MV-4-11 (cell line): ENCODE results near the gene CDIP1.
A peak's percentile ranks its signal among the peaks of the same experiment; 100 is the strongest.

Source experiments
- DNase-seq: peaks from one replicate; lab custom pipeline; 2025; lab: John Stamatoyannopoulos, UW

The CDIP1 gene

GRCh38 chr16:4488499-4488967 lies 50.0 kb downstream of the CDIP1 start:
- peak; percentile 8 for DNase-seq

- DNase-seq = no peak
These were observed 50.5 kb downstream of the CDIP1 start for GRCh38 chr16:4487955-4488498.

DNA sequence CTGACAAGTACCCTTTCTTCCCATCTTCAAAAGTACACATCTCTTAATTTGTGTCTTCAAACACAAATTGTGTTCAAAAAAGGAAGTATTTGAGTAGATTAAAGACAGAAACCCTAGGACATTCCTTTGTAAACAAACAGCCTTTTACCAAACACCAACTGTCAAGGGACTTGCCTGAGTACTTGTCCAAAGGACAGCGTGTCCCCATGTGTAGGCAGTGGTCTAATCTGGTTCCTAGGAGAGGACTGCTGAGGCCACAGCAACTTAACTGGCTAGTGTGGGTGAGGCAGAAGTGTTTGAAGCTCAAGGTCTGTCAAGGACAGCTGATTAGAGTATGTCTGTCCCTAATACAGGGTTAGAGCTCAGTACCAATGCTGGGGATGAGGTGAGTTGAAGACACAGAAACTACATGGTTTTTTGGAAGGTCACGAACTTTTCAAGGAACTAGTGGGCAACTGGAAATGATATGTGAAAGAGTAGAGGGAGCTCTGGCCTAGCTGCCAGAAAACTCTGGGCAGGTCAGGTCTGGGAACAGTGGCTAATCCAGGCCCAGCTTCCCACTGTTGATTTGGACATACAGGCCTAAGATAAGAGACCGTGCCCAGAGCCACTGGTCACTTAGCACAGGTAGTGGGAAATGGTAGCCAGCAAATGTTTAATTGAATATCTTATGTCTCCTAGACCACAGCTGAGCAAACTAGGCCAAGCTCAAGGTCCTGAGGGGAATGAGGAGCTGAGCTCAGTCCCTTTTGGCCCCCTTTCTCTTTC lies 52.3 kb downstream of the CDIP1 start:
- DNase-seq = no peak

DNA sequence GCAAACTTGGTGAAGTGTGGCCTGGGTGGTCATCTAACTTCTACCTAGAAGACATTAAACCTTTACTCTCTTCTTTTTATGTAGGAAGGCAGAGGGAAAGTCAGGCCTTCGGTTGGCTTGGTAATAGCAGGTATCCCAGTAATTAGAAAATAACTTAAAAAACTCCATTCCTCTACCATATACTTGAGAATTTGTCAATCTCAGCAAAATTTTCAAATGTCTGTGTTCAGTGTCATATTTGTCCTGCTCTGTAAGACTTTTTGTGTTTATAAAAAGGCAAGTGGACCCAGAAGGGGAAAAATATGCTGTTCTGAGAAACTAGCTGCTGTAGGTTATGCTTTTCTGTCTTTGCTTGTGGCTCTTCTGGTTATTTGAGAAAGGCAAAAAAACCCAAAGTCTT lies 56.6 kb downstream of the CDIP1 start:
- no peak for DNase-seq

- no peak for DNase-seq
These were observed 57.0 kb downstream of the CDIP1 start for GRCh38 chr16:4481526-4481925.

- DNase-seq = peak; percentile 32
These were observed 60.6 kb downstream of the CDIP1 start for GRCh38 chr16:4477966-4478365.

- DNase-seq = peak; percentile 89
These were observed 62.4 kb downstream of the CDIP1 start, which contains the start of gene HMOX2 for GRCh38 chr16:4475880-4476788. HMOX2 (plus strand) TSS chr16:4476398; CDS start chr16:4505525, 29,127 bp downstream.

- DNase-seq = peak; percentile 88
These were observed 64.2 kb downstream of the CDIP1 start, which contains the start of gene NMRAL1 for GRCh38 chr16:4474192-4474961. NMRAL1 (minus strand) TSS chr16:4474625; CDS start chr16:4474132, 493 bp downstream.

DNA sequence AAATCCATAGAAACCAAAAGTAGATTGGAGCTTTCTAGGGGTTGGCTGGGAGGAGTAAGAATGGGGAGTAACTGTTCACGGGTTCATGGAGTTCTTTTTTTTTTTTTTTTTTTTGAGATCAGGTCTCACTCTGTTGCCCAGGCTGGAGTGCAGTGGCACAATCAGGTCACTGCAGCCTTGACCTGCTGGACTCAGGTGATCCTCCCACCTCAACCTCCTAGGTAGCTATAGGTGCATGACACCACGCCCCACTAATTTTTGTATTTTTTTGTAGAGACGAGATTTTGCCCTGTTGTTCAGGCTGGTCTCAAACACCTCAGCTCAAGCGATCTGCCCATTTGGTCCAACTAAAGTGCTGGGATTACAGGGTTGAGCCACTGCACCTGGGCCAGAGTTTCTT lies 65.7 kb downstream of the CDIP1 start:
- no peak for DNase-seq

DNA sequence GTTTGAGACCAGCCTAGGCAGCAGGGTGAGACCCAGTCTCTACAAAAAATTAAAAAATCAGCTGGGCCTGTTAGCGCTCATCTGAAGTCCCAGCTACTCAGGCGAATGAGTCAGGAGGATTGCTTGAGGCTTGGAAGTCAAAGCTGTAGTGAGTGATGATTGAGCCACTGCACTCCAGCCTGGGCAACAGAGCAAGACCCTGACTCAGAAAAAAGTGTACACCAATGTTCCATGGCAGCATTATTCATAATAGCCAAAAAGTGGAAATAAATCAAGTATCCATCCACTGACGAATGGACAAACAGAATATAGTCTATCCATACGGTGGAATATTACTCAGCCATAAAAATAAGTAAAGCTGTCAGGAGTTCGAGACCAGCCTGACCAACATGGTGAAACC lies 66.7 kb downstream of the CDIP1 start:
- DNase-seq = no peak

DNA sequence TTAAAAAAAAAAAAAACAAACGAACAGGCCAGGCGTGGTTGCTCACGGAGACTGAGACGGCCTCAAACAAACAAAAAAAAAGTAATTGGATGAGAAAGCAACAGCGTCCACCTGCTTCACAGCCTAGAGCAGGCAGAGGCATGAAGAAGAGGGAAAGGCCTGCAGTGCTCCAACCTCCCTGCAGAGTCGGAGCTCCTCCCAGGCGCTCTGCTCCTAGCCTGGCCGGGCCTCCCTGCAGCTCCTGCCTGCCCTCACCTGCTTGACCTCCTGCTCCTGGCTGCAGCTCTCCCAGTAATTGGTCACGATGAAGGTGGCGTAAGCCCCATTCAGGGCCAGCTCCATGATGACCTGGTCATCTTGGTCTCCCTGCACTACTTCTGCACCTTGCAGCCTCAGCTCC lies 69.6 kb downstream of the CDIP1 start:
- no peak for DNase-seq

- DNase-seq = no peak
These were observed 70.7 kb downstream of the CDIP1 start for GRCh38 chr16:4467916-4468315.

DNA sequence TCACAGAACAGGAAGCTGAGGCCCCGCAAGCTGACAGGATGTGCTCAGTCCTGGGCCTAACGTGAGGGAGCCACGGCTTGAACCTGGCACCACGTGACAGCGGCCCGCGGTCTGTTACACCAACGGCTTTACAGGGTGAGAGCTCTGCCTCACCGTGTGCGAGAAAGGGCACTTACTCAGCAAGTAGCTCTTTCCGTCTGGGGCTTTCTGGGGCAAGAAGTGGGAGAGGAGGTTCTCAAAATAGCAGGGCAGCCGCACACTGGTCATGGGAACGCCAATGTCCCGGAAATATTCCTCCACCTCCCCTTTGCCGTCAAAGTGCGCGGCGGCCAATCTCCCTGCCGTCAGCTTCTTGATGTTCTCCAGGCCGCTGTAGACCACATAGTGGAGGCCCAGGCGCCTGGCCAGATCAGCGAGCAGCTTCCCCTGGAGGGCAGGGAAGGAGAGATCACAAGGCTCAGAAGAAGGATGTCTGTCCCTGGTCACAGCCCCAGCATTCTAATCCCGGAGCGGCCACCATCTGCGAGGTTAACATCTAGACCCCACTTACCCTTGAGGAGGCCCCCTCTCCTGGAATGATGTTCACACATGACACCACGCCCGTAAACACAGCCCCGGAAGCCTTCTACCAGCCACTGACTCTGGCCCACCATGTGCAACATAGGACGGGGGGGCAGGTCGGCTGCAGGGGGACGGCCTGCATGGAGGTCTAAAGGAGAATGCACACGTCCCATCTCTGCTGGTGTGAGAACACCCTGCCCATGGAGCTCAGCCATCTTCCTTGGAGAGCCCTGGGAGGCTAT lies 72.4 kb downstream of the CDIP1 start:
- peak; percentile 56 for DNase-seq

DNA sequence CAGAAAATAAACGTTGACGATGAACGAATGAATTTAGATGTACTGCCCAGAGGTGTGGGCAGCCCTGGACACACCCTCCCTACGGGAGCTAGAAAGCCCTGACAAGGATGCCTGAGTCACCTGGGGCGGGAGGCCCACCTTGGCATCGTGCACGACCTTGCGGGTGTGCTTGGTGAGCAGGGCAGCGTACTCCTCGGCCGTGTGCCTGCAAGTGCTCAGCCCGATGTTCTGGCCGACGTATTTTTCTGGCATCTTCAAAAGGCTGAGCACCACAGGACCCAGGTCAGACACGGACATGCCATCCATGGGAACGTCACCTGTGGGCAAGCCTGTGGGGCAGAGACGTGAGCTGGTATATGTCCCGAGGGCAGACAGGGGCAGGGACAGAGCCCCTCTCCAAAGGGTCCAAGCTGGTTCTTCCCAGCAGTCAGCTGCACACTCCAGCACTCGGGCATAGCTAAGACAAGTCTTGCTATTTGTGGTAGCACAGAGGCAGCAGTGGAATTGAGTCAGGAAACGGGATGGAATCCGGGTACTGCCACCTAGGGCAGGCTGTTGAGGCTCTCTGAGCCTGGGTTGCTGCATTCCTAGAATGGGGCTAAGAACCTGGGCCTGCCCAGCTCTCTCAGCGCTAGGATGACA lies 74.9 kb downstream of the CDIP1 start:
- DNase-seq = no peak

DNA sequence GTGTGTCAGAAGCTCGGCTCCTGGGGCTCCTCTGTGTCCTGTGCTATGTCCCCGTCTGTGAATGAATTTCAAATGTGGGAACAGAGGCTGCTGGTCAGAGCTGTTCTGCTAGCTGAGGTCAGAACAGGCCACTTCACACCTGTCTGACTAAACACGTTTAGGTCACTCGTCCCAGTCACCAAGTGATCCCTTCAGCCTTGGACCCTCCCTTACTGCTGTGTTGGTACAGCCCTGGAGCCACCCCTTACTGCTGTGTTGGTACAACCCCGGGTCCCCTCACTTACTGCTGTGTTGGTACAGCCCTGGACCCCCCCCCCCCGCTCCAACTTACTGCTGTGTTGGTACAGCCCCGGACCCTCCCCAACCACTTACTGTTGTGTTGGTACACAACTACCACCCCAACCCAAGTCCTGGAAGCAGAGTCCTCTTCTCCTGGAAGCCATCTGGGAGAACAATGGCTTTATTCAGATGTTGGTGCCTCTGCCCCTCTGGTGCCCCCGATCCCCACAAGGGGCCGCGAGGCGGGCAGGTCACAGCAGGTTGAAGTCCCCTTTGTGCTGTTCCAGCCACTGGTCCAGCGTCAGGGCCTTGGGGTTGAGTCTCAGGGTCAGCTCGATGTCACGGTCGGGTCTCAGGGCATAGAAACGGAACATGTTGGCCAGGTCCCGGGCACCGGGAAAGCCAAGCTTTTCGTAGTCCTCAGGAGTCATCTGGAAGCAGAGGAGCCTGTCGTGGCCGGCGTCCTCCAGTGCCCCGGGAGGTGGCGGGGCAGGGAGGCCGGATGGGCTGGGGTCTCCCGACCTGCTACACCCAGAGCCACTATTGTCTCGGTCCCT lies 77.1 kb downstream of the CDIP1 start:
- DNase-seq = no peak

- DNase-seq = no peak
These were observed 77.7 kb downstream of the CDIP1 start for GRCh38 chr16:4460936-4461249.
